Panc1 (cell line): Measurements from ENCODE around the gene MKKS.

Experiments used
- CTCF ChIP-seq: fragments of 450-650 bp; IDR thresholded peaks from 2 replicates; pipeline ENCODE4 v1.5.1; 2017; ENCODE audit warnings: mild to moderate bottlenecking
- POLR2AphosphoS5 ChIP-seq: IDR thresholded peaks from 2 replicates; pipeline ENCODE4 v1.6.1; 2012; ENCODE audit warnings: mild to moderate bottlenecking, low read depth, low read length, moderate library complexity
- REST ChIP-seq, 2 experiments: IDR thresholded peaks; 2 replicates each; pipeline ENCODE4 v1.6.1; 2011 to 2012; ENCODE audit warnings: low read depth in 2 of 2, control low read depth in 1 of 2, low read length in 1 of 2, mild to moderate bottlenecking in 1 of 2, moderate library complexity in 1 of 2; ENCODE audit not compliant: insufficient read depth in 1 of 2

- TF ChIP-seq CTCF = no peak
- no peak for TF ChIP-seq REST (IDR thresholded peaks at IDR 0.05; ENCODE audit: insufficient read depth in 1 of 2, low read depth in 2 of 2, low read length in 1 of 2)
- TF ChIP-seq POLR2AphosphoS5 = no peak
Measured at GRCh38 chr20:10461495-10461894, 27.5 kb upstream of the MKKS start.
